ENCODE results near the gene C5orf58.

C5orf58 gene

DNA sequence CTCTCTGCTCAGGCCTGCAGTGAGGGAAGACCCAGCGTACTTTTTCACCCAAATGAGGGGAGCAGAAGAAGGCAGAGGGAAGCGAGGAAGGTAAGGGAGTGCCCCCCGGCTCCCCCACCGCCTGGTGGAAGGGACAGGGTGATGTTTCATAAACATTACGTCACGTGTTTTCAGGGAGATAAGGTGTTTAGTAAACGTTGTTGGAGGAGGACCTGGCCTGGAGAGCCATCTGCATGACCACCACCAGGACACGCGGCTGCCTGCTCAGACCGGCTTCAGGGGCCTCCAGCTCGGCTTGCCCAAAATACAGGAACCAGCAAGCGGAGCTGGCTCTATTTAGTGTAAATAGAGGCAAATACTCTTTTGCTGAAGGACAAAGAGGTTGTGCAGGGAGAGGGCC, 40.0 kb upstream of the C5orf58 start (continued):
- TF ChIP-seq ZNF70 (CRISPR knock-in tag; IDR thresholded peaks at IDR 0.05) (no peak), PPARA (CRISPR knock-in tag; IDR thresholded peaks at IDR 0.05; ENCODE audit: borderline replicate concordance) (no peak), ESRRG (CRISPR knock-in tag; IDR thresholded peaks at IDR 0.05) (no peak), TOX (CRISPR knock-in tag; IDR thresholded peaks at IDR 0.05; ENCODE audit: borderline replicate concordance) (no peak)

DNA sequence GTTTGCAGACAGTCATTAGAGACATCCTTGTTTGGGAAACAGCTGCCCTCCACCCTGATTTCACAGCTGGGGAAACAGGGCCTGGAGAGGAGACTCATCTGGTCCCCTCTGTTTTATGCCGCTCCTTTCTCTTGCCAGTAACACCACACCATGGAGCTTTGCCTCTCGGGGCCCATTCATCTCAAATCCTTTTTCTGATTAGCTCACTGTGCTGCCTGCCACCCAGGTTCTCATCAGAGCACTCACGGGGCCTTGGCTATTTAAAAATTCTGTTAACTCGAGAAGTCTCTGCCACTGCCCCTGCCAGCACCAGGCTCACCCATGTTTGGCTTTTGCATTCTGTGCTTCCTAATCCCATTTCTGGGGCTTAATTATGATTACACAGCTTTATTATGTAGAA, 36.8 kb upstream of the C5orf58 start:
- ATAC-seq: no peak

DNA sequence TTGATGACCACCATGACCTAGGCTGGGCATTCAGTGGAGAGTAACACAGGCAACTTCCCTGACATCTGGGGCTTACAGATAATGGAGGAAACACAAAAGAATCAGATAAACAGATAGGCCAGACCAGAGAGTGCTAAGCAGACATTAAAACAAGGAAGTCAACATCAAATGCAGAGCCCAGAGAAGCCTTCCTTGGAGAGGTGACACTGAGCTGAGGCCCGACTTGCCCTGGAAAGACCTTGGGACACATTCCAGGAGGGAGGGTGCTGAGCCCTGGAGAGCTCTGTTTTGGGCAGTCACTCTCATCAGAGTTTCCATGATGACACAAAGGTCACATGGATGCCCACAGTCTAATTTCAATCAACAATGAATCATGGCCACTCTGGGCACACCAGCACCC, 31.9 kb upstream of the C5orf58 start:
- TF ChIP-seq OSR1 (CRISPR knock-in tag; IDR thresholded peaks at IDR 0.05): no peak
- TF ChIP-seq GLIS3 (CRISPR knock-in tag; IDR thresholded peaks at IDR 0.05): no peak
- TF ChIP-seq TCF4 (CRISPR knock-in tag; IDR thresholded peaks at IDR 0.05; ENCODE audit: borderline replicate concordance): no peak
- no peak for TF ChIP-seq BACH2 (CRISPR knock-in tag; IDR thresholded peaks at IDR 0.05; ENCODE audit: borderline replicate concordance)
- TF ChIP-seq CSDC2 (CRISPR knock-in tag; IDR thresholded peaks at IDR 0.05): no peak
- no peak for TF ChIP-seq ZFP30 (CRISPR knock-in tag; IDR thresholded peaks at IDR 0.05)
- TF ChIP-seq, protein P1, sequence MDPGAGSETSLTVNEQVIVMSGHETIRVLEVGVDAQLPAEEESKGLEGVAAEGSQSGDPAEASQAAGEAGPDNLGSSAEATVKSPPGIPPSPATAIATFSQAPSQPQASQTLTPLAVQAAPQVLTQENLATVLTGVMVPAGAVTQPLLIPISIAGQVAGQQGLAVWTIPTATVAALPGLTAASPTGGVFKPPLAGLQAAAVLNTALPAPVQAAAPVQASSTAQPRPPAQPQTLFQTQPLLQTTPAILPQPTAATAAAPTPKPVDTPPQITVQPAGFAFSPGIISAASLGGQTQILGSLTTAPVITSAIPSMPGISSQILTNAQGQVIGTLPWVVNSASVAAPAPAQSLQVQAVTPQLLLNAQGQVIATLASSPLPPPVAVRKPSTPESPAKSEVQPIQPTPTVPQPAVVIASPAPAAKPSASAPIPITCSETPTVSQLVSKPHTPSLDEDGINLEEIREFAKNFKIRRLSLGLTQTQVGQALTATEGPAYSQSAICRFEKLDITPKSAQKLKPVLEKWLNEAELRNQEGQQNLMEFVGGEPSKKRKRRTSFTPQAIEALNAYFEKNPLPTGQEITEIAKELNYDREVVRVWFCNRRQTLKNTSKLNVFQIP (CRISPR knock-in tag; IDR thresholded peaks at IDR 0.05; ENCODE audit: borderline replicate concordance, low read depth): no peak
- TF ChIP-seq, protein P2, sequence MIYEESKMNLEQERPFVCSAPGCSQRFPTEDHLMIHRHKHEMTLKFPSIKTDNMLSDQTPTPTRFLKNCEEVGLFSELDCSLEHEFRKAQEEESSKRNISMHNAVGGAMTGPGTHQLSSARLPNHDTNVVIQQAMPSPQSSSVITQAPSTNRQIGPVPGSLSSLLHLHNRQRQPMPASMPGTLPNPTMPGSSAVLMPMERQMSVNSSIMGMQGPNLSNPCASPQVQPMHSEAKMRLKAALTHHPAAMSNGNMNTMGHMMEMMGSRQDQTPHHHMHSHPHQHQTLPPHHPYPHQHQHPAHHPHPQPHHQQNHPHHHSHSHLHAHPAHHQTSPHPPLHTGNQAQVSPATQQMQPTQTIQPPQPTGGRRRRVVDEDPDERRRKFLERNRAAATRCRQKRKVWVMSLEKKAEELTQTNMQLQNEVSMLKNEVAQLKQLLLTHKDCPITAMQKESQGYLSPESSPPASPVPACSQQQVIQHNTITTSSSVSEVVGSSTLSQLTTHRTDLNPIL (CRISPR knock-in tag; IDR thresholded peaks at IDR 0.05; ENCODE audit: low read depth): no peak
- TF ChIP-seq SNAI2 (CRISPR knock-in tag; IDR thresholded peaks at IDR 0.05): no peak
- no peak for ATAC-seq

More for the DNA sequence above, 36.8 kb upstream of the C5orf58 start:
- TF ChIP-seq ZNF8 (CRISPR knock-in tag; IDR thresholded peaks at IDR 0.05) (no peak), PPARA (CRISPR knock-in tag; IDR thresholded peaks at IDR 0.05; ENCODE audit: borderline replicate concordance) (no peak), CSDC2 (CRISPR knock-in tag; IDR thresholded peaks at IDR 0.05) (no peak), OSR1 (CRISPR knock-in tag; IDR thresholded peaks at IDR 0.05) (no peak), ESRRG (CRISPR knock-in tag; IDR thresholded peaks at IDR 0.05) (no peak), ZFP3 (CRISPR knock-in tag; IDR thresholded peaks at IDR 0.05) (no peak), ISL1 (CRISPR knock-in tag; IDR thresholded peaks at IDR 0.05) (no peak), TCF4 (CRISPR knock-in tag; IDR thresholded peaks at IDR 0.05; ENCODE audit: borderline replicate concordance) (no peak), GLIS3 (CRISPR knock-in tag; IDR thresholded peaks at IDR 0.05) (no peak), ZFP30 (CRISPR knock-in tag; IDR thresholded peaks at IDR 0.05) (no peak), ZNF565 (CRISPR knock-in tag; conservative IDR thresholded peaks at IDR 0.05; ENCODE audit: low read depth) (no peak), ARNTL (CRISPR knock-in tag; IDR thresholded peaks at IDR 0.05; ENCODE audit: borderline replicate concordance, low read depth) (no peak), CSRNP3 (CRISPR knock-in tag; IDR thresholded peaks at IDR 0.05) (no peak), ZC3H10 (CRISPR knock-in tag; IDR thresholded peaks at IDR 0.05) (no peak), PATZ1 (CRISPR knock-in tag; IDR thresholded peaks at IDR 0.05; ENCODE audit: borderline replicate concordance) (no peak), TOX (CRISPR knock-in tag; IDR thresholded peaks at IDR 0.05; ENCODE audit: borderline replicate concordance) (no peak), ZNF70 (CRISPR knock-in tag; IDR thresholded peaks at IDR 0.05) (no peak)
- TF ChIP-seq, protein P2 (CRISPR knock-in tag; IDR thresholded peaks at IDR 0.05; ENCODE audit: low read depth): no peak
- TF ChIP-seq, protein P1 (CRISPR knock-in tag; IDR thresholded peaks at IDR 0.05; ENCODE audit: borderline replicate concordance, low read depth): no peak
